Measurements from ENCODE around the gene CCT8. TPM values are rescaled to one million over a fixed set of nuclear protein-coding genes. Genes with fewer than 3 reads are reported as not detected.

The CCT8 gene
- total RNA-seq, 1 experiment from 2014 or later, result 356 TPM

DNA sequence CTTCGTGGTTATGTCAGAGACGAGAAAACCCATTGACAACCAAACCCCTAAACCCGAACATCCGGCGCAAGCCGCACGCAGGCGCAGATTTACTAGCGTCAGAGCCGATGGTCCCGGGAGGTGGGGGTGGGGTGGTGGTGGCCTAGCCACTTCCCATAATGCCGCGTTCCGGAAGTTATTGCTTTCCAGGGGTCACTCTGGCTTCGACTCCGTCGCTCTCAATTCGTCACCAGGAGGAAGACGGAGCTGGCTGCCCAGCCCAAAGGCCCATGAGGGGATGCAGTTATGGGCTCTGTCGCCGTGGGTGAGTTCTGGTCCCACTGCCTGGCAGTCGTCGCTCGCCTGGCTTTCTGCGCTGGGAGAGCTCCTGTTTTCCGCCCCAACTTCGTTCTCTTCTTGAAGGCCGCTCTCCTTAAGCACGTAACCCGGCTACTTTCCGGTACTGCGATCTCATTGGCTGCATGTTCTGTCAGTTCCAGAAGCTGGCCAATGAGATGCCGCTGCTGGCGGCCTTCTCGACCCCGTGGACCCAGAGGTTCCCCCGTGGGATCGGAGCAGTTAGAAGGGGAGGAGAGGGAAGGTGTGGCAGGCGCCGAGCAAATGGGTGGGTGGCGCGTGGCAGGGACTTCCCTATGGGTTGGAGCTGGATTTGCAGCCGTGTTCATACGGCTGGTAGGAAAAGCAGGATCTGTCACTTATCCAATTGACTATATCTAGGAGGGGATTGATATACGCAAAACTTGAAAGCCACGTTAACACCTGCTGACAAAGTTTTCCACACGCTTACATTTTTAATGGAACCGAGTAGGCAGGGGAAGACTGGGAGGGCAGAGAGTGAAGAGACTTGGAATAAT is 48.7 kb downstream of the CCT8 start, which contains the start of gene USP16:
TSS of gene USP16 (plus strand) at position 195 of the 854 bp plus-strand sequence. CDS start 3,246 bp downstream, outside the sequence.
- TF ChIP-seq, protein P1, sequence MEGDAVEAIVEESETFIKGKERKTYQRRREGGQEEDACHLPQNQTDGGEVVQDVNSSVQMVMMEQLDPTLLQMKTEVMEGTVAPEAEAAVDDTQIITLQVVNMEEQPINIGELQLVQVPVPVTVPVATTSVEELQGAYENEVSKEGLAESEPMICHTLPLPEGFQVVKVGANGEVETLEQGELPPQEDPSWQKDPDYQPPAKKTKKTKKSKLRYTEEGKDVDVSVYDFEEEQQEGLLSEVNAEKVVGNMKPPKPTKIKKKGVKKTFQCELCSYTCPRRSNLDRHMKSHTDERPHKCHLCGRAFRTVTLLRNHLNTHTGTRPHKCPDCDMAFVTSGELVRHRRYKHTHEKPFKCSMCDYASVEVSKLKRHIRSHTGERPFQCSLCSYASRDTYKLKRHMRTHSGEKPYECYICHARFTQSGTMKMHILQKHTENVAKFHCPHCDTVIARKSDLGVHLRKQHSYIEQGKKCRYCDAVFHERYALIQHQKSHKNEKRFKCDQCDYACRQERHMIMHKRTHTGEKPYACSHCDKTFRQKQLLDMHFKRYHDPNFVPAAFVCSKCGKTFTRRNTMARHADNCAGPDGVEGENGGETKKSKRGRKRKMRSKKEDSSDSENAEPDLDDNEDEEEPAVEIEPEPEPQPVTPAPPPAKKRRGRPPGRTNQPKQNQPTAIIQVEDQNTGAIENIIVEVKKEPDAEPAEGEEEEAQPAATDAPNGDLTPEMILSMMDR (conservative IDR thresholded peaks at IDR 0.05), result no peak
- H4K91ac ChIP-seq (ENCODE audit: insufficient read length, low read depth, low read length), result no peak within 1 kb of the TSS
- no peaks in the 10 kb centered on the region for H4K20me1 ChIP-seq (ENCODE audit: control insufficient read depth, insufficient read depth, insufficient read length)
- peak within 1 kb of the TSS; percentile 84 for H2AFZ ChIP-seq (ENCODE audit: low read length)
- no peak within 1 kb of the TSS for H3T11ph ChIP-seq (ENCODE audit: low read length)
- H3K18ac ChIP-seq (ENCODE audit: insufficient read length, low read depth, low read length), result peak within 1 kb of the TSS; percentile 98
- no peak within 1 kb of the TSS for H2BK20ac ChIP-seq (ENCODE audit: low read depth, low read length, poor library complexity, severe bottlenecking)
- H3K79me2 ChIP-seq (ENCODE audit: insufficient read depth, low read length), result peaks cover 2% of the 10 kb centered on the region; the same call in 1 of the 2 replicates
- peak within 1 kb of the TSS; percentile 90 for H2BK5ac ChIP-seq (ENCODE audit: insufficient read length, low read length)
- H3K9ac ChIP-seq (ENCODE audit: extremely low read depth, insufficient read length, low read length), result peak within 1 kb of the TSS; percentile 88
- Mint-ChIP-seq H3K27ac (peak within 1 kb of the TSS; percentile 99 to 100 (median 100)), H3K36me3 (ENCODE audit: insufficient read depth in 1 of 3, low read depth in 3 of 3) (peaks cover 3 to 20% (median 13%) of the 10 kb centered on the region in 3 experiments; a peak in 4 of 7 replicates), H3K9me3 (0 out of 5 replicates have a peak, but pooled peaks cover 0 to 3% of the 10 kb centered on the region in 2 experiments), H3K4me3 (peak within 1 kb of the TSS; percentile 98 to 99), H3K4me1 (peaks cover 10% of the 10 kb centered on the region in 2 experiments; a peak in 3 of 4 replicates), H3K27me3 (ENCODE audit: low read depth) (no peaks in the 10 kb centered on the region)
- no peak within 1 kb of the TSS for H3K56ac ChIP-seq (ENCODE audit: insufficient read length, low read depth, low read length)
- H2BK12ac ChIP-seq (ENCODE audit: insufficient read length, low read depth, low read length), result no peak within 1 kb of the TSS
- H3K23ac ChIP-seq (ENCODE audit: insufficient read length, low read depth, low read length), result no peak within 1 kb of the TSS
- no peaks in the 10 kb centered on the region for H3K9me3 ChIP-seq (ENCODE audit: control insufficient read depth, low read depth, low read length)
- no peak within 1 kb of the TSS for H4K8ac ChIP-seq (replicated peaks; ENCODE audit: insufficient read length, low read depth, low read length)
- H3K23me2 ChIP-seq (ENCODE audit: insufficient read length, low read depth, low read length, poor library complexity, severe bottlenecking), result peaks cover 9% of the 10 kb centered on the region
- no peaks in the 10 kb centered on the region for H3K27me3 ChIP-seq (ENCODE audit: insufficient read depth, low read length)
- no peak within 1 kb of the TSS for H2BK120ac ChIP-seq (ENCODE audit: low read depth, low read length, poor library complexity, severe bottlenecking)
- no peak within 1 kb of the TSS; the same call in 1 of the 2 replicates for H3K4ac ChIP-seq (ENCODE audit: low read depth, low read length)
- no peak within 1 kb of the TSS for H4K5ac ChIP-seq (ENCODE audit: insufficient read length, low read depth, low read length)
- no CpG with 5 or more reads among the region's 48 CpGs for WGBS (ENCODE audit: extremely low coverage, insufficient read length, low lambda C conversion rate)
- H3K4me1 ChIP-seq (ENCODE audit: insufficient read depth, low read length), result no peaks in the 10 kb centered on the region
- DNase-seq, result peak; percentile 96
- no peaks in the 10 kb centered on the region for H3K79me1 ChIP-seq (ENCODE audit: insufficient read depth, low read depth, low read length, poor library complexity, severe bottlenecking)
- peak within 1 kb of the TSS; percentile 19 for H3K27ac ChIP-seq (ENCODE audit: insufficient read length, low read depth, low read length)
- no peak within 1 kb of the TSS for H2AK5ac ChIP-seq (ENCODE audit: insufficient read length, low read length)
- no peak within 1 kb of the TSS for H2BK15ac ChIP-seq (ENCODE audit: low read depth, low read length)
- H3K4me2 ChIP-seq (ENCODE audit: insufficient read depth, insufficient read length, low read length), result peak within 1 kb of the TSS; percentile 91
- H3K14ac ChIP-seq (ENCODE audit: insufficient read depth, low read length), result peak within 1 kb of the TSS; percentile 98

All from H9 (cell line).